Trophoblast cell (in vitro differentiated cells and primary cell): ENCODE data around the gene SLC18A2.

Source experiments
- DNase-seq, 2 donors: peaks; one replicate each; pipeline ENCODE4 v3.0.0-alpha.2; 2016
- H2AFZ ChIP-seq: 2 replicates; pipeline ENCODE4 v1.6.1; 2013; ENCODE audit warnings: low read length, moderate library complexity, mild to moderate bottlenecking; ENCODE audit not compliant: insufficient read depth, poor library complexity
- H2AK5ac ChIP-seq: 2 replicates; pipeline ENCODE4 v1.6.1; 2013; ENCODE audit warnings: mild to moderate bottlenecking, low read length
- H2BK120ac ChIP-seq: 2 replicates; pipeline ENCODE4 v1.6.1; 2013; ENCODE audit warnings: low read length, mild to moderate bottlenecking, moderate library complexity; ENCODE audit not compliant: insufficient read depth, poor library complexity
- H2BK12ac ChIP-seq: 2 replicates; pipeline ENCODE4 v1.6.1; 2013; ENCODE audit warnings: mild to moderate bottlenecking, low read length, moderate library complexity
- H2BK5ac ChIP-seq: 2 replicates; pipeline ENCODE4 v1.6.1; 2013; ENCODE audit warnings: low read length, low read depth, moderate library complexity, mild to moderate bottlenecking; ENCODE audit not compliant: poor library complexity
- H3K14ac ChIP-seq: 2 replicates; pipeline ENCODE4 v1.6.1; 2013; ENCODE audit warnings: mild to moderate bottlenecking, low read length
- H3K18ac ChIP-seq: 2 replicates; pipeline ENCODE4 v1.6.1; 2013; ENCODE audit warnings: mild to moderate bottlenecking, low read length
- H3K23ac ChIP-seq: 2 replicates; pipeline ENCODE4 v1.6.1; 2013; ENCODE audit warnings: low read length
- H3K27ac ChIP-seq: 2 replicates; pipeline ENCODE4 v1.5.1; 2013; ENCODE audit warnings: low read depth, mild to moderate bottlenecking, inconsistent platforms, low read length, moderate library complexity
- H3K27me3 ChIP-seq: 2 replicates; pipeline ENCODE4 v1.6.1; 2013; ENCODE audit warnings: inconsistent platforms, mild to moderate bottlenecking, low read length, moderate library complexity; ENCODE audit not compliant: insufficient read depth
- H3K36me3 ChIP-seq, 2 experiments: 1 replicate in 1 of 2; 2 replicates in 1 of 2; pipeline ENCODE4 v1.6.1; 2013; ENCODE audit warnings: low read length in 2 of 2, mild to moderate bottlenecking in 2 of 2, moderate library complexity in 1 of 2; ENCODE audit not compliant: insufficient read depth in 2 of 2, control insufficient read depth in 1 of 2
- H3K4ac ChIP-seq: 2 replicates; pipeline ENCODE4 v1.6.1; 2013; ENCODE audit warnings: low read depth, mild to moderate bottlenecking, low read length, moderate library complexity
- H3K4me1 ChIP-seq, 2 experiments: 1 replicate in 1 of 2; 2 replicates in 1 of 2; pipeline ENCODE4 v1.6.1; 2013; ENCODE audit warnings: low read length in 2 of 2, mild to moderate bottlenecking in 2 of 2, moderate library complexity in 1 of 2; ENCODE audit not compliant: insufficient read depth in 2 of 2, control insufficient read depth in 1 of 2
- H3K4me2 ChIP-seq: 2 replicates; pipeline ENCODE4 v1.6.1; 2013; ENCODE audit warnings: inconsistent platforms, mild to moderate bottlenecking, low read length, moderate library complexity
- H3K4me3 ChIP-seq: 2 replicates; pipeline ENCODE4 v1.5.1; 2013; ENCODE audit warnings: mild to moderate bottlenecking, low read depth, low read length, inconsistent platforms
- H3K79me1 ChIP-seq: one replicate; pipeline ENCODE4 v1.6.1; 2013; ENCODE audit warnings: low read length
- H3K79me2 ChIP-seq: 2 replicates; pipeline ENCODE4 v1.6.1; 2013; ENCODE audit warnings: low read length, mild to moderate bottlenecking; ENCODE audit not compliant: control insufficient read depth, insufficient read depth, poor library complexity
- H3K9ac ChIP-seq: 2 replicates; pipeline ENCODE4 v1.6.1; 2013; ENCODE audit warnings: mild to moderate bottlenecking, low read length
- H3K9me3 ChIP-seq: 2 replicates; pipeline ENCODE4 v1.6.1; 2013; ENCODE audit warnings: low read depth, mild to moderate bottlenecking, control low read depth, inconsistent platforms, low read length; ENCODE audit not compliant: insufficient read depth
- H4K12ac ChIP-seq: 2 replicates; pipeline ENCODE4 v1.6.1; 2013; ENCODE audit warnings: low read depth, mild to moderate bottlenecking, low read length, moderate library complexity
- H4K8ac ChIP-seq: 2 replicates; pipeline ENCODE4 v1.6.1; 2013; ENCODE audit warnings: low read depth, mild to moderate bottlenecking, low read length, moderate library complexity
- H4K91ac ChIP-seq: one replicate; pipeline ENCODE4 v1.6.1; 2013; ENCODE audit warnings: low read depth, mild to moderate bottlenecking, low read length, moderate library complexity
- WGBS: extraction: QIAGEN DNeasy Blood & Tissue Kit; methylation state at CpG from one replicate; pipeline ENCODE4 v1.1.7; 2013; ENCODE audit warnings: missing lambda C conversion rate; ENCODE audit not compliant: insufficient read length, insufficient coverage; ENCODE audit errors: extremely low coverage; 5-methylcytosine and 5-hydroxymethylcytosine counted together

SLC18A2 gene

GRCh38 chr10:117242463-117242832 is 1.5 kb downstream of the SLC18A2 start:
- H3K27me3 ChIP-seq: peaks cover 22% of the 10 kb centered on the region
- no CpG with 5 or more reads among the region's 8 CpGs for WGBS

GRCh38 chr10:117246997-117247671 is 6.2 kb downstream of the SLC18A2 start:
- WGBS: no CpG with 5 or more reads among the region's 3 CpGs

More at GRCh38 chr10:117242463-117242832, 1.5 kb downstream of the SLC18A2 start:
- H2BK120ac ChIP-seq: no peak overlapping the region
- no peak overlapping the region for H3K23ac ChIP-seq
- no peak overlapping the region for H3K4ac ChIP-seq
- H4K91ac ChIP-seq: no peak overlapping the region
- H3K79me2 ChIP-seq: no peaks in the 10 kb centered on the region
- no peak overlapping the region for H3K27ac ChIP-seq
- H3K18ac ChIP-seq: no peak overlapping the region
- no peak overlapping the region for H2BK12ac ChIP-seq
- no peak overlapping the region for H2BK5ac ChIP-seq
- H3K14ac ChIP-seq: no peak overlapping the region
- H2AFZ ChIP-seq: no peak overlapping the region
- no peaks in the 10 kb centered on the region for H3K36me3 ChIP-seq
- no peak overlapping the region for H3K4me2 ChIP-seq
- H3K4me1 ChIP-seq: peaks cover 8 to 9% of the 10 kb centered on the region in 2 experiments
- H4K8ac ChIP-seq: no peak overlapping the region
- H3K9me3 ChIP-seq: peaks cover 1% of the 10 kb centered on the region
- no peaks in the 10 kb centered on the region for H3K79me1 ChIP-seq
- no peak overlapping the region for H2AK5ac ChIP-seq
- H3K4me3 ChIP-seq: no peak overlapping the region
- no peak overlapping the region for H3K9ac ChIP-seq
- no peak overlapping the region for H4K12ac ChIP-seq
- no peak for DNase-seq

GRCh38 chr10:117248750-117249465 is 8.0 kb downstream of the SLC18A2 start:
- Histone ChIP-seq H2AFZ (no peak overlapping the region), H2AK5ac (no peak overlapping the region), H3K23ac (no peak overlapping the region), H4K8ac (no peak overlapping the region), H3K4me3 (no peak overlapping the region), H3K79me1 (no peaks in the 10 kb centered on the region), H3K36me3 (no peaks in the 10 kb centered on the region), H4K12ac (no peak overlapping the region), H4K91ac (no peak overlapping the region), H2BK5ac (no peak overlapping the region), H3K4me1 (peaks cover 0 to 2% of the 10 kb centered on the region in 2 experiments), H3K27ac (no peak overlapping the region), H3K9me3 (peaks cover 1% of the 10 kb centered on the region), H3K79me2 (no peaks in the 10 kb centered on the region), H2BK120ac (no peak overlapping the region), H3K4me2 (no peak overlapping the region), H3K27me3 (no peaks in the 10 kb centered on the region), H3K4ac (no peak overlapping the region), H3K14ac (no peak overlapping the region), H3K9ac (no peak overlapping the region), H2BK12ac (no peak overlapping the region), H3K18ac (no peak overlapping the region)
- no CpG with 5 or more reads among the region's 10 CpGs for WGBS
- no peak for DNase-seq

More at GRCh38 chr10:117246997-117247671, 6.2 kb downstream of the SLC18A2 start:
- Histone ChIP-seq H3K9me3 (peaks cover 1% of the 10 kb centered on the region), H4K8ac (no peak overlapping the region), H2BK12ac (no peak overlapping the region), H3K79me1 (no peaks in the 10 kb centered on the region), H3K27ac (no peak overlapping the region), H3K9ac (no peak overlapping the region), H3K27me3 (no peaks in the 10 kb centered on the region), H3K4ac (no peak overlapping the region), H3K18ac (no peak overlapping the region), H3K36me3 (no peaks in the 10 kb centered on the region), H3K23ac (no peak overlapping the region), H4K12ac (no peak overlapping the region), H3K79me2 (no peaks in the 10 kb centered on the region), H2BK120ac (no peak overlapping the region), H3K4me1 (peaks cover 0 to 2% of the 10 kb centered on the region in 2 experiments), H2AFZ (no peak overlapping the region), H4K91ac (no peak overlapping the region), H3K4me2 (no peak overlapping the region), H2AK5ac (no peak overlapping the region), H3K14ac (no peak overlapping the region), H3K4me3 (no peak overlapping the region), H2BK5ac (no peak overlapping the region)
- DNase-seq: no peak

GRCh38 chr10:117249493-117250093 is 8.7 kb downstream of the SLC18A2 start:
- H3K4me1 ChIP-seq: peaks cover 0 to 2% of the 10 kb centered on the region in 2 experiments
- H3K23ac ChIP-seq: no peak overlapping the region
- no peak overlapping the region for H3K4me3 ChIP-seq
- H3K79me1 ChIP-seq: no peaks in the 10 kb centered on the region
- H2AK5ac ChIP-seq: no peak overlapping the region
- no peak overlapping the region for H4K8ac ChIP-seq
- WGBS: no CpG with 5 or more reads among the region's 6 CpGs
- no peak overlapping the region for H3K9ac ChIP-seq
- no peak overlapping the region for H2AFZ ChIP-seq
- H2BK12ac ChIP-seq: no peak overlapping the region
- H3K27ac ChIP-seq: no peak overlapping the region
- H3K18ac ChIP-seq: no peak overlapping the region
- no peaks in the 10 kb centered on the region for H3K27me3 ChIP-seq
- no peak overlapping the region for H4K12ac ChIP-seq
- no peak overlapping the region for H3K14ac ChIP-seq
- no peaks in the 10 kb centered on the region for H3K79me2 ChIP-seq
- DNase-seq: no peak
- H2BK5ac ChIP-seq: no peak overlapping the region
- peaks cover 1% of the 10 kb centered on the region for H3K9me3 ChIP-seq
- H3K36me3 ChIP-seq: no peaks in the 10 kb centered on the region
- no peak overlapping the region for H2BK120ac ChIP-seq
- no peak overlapping the region for H3K4ac ChIP-seq
- no peak overlapping the region for H3K4me2 ChIP-seq
- no peak overlapping the region for H4K91ac ChIP-seq
